Measurements from ENCODE around the gene BYSL.

Gene BYSL

DNA sequence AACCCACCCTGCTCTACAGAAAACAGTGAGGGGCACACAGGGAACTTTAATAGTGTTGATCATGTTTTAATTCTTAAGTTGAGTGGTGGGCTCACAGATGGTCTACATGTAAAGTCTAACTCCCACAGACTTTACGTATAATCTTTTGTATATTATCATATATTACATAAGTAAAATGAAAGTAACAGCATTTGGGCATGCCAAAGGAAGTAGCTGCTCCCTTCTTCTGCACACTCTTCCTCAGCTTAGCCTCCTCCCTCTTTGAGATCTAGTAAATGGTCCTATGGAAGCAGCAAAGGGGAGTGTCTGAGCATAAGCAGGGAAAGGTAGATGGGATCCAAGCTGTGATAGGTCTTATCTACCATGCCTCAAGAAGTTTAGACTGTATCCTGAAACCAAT, 11.6 kb upstream of the BYSL start:
- no peak for DNase-seq (ENCODE audit: low read depth)
- no peak overlapping the region for H3K4me3 ChIP-seq (ENCODE audit: low read depth, low read length)

- H3K4me3 ChIP-seq (ENCODE audit: low read depth, low read length) = no peak overlapping the region
- DNase-seq (ENCODE audit: low read depth) = no peak
Measured at GRCh38 chr6:41914343-41914742, 7.0 kb upstream of the BYSL start.

DNA sequence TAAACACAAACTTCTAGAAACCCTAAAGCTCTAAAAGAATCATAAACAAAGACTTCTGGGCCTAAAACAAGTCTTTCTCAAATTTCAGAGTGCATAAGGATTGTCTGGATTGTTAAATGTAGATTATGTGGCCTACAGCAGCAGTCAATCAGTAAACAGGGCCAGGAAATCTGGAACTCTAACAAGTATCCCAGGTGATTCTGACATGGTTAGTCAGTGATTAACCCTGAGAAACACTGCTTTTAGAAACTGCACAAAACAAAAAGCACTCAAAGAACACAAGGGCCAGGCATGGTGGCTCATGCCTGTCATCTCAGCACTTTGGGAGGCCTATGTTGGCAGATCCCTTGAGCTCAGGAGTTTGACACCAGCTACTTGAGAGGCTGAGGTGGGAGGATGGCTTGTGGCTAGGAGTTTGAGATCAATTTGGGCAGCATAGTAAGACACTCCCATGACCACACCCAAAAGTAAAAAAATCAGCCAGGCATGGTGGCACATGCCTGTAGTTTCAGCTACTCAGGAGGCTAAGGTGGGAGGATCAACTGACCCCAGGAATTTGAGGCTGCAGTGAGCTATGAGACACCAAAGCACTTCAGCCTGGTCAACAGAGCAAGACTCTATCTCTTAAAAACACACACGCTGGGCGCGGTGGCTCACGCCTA, 6.3 kb upstream of the BYSL start:
- no peak for DNase-seq (ENCODE audit: low read depth)
- no peak overlapping the region for H3K4me3 ChIP-seq (ENCODE audit: low read depth, low read length)

- H3K4me3 ChIP-seq (ENCODE audit: low read depth, low read length) = no peak overlapping the region
- peak; percentile 76 for DNase-seq (ENCODE audit: low read depth)
Measured at GRCh38 chr6:41917528-41917927, 3.8 kb upstream of the BYSL start.

DNA sequence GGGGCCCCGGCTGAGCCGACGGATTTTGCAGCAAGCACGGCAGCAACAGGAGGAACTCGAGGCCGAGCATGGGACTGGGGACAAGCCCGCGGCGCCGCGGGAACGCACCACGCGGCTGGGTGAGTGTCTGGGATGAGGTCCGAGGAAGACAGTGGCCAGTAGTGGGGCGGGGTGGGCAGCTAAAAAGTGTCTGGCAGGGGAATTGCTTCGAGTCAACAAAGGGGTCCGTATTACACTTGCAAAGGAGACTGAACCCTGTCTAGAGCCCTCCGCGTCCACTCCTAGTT, 356 bp downstream of the BYSL start:
- peak overlapping the region; percentile 95 for H3K4me3 ChIP-seq (ENCODE audit: low read depth, low read length)
- no peak for DNase-seq (ENCODE audit: low read depth)

GRCh38 chr6:41922154-41922553, 855 bp downstream of the BYSL start:
- peak overlapping the region; percentile 95 for H3K4me3 ChIP-seq (ENCODE audit: low read depth, low read length)
- no peak for DNase-seq (ENCODE audit: low read depth)

- no peak for DNase-seq (ENCODE audit: low read depth)
- H3K4me3 ChIP-seq (ENCODE audit: low read depth, low read length) = no peak overlapping the region
Measured at GRCh38 chr6:41927253-41927652, 6.0 kb downstream of the BYSL start.

DNA sequence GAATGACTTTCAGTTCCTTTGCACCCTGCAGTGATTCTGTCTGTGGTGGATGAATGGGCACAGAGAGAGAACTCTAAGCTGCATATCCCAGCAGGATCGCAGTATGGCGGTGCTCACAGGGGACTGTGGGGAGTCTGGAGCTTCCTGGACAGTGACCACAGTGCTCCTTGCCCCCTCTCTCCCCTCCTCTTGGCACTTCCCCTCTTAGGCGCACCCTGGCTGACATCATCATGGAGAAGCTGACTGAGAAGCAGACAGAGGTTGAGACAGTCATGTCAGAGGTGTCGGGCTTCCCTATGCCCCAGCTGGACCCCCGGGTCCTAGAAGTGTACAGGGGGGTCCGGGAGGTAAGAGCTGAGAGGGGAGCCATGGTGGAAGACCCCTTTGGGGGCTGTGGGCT, 8.6 kb downstream of the BYSL start:
- DNase-seq (ENCODE audit: low read depth) = no peak
- H3K4me3 ChIP-seq (ENCODE audit: low read depth, low read length) = no peak overlapping the region

GRCh38 chr6:41931792-41932191, 10.5 kb downstream of the BYSL start:
- no peak overlapping the region for H3K4me3 ChIP-seq (ENCODE audit: low read depth, low read length)
- DNase-seq (ENCODE audit: low read depth) = no peak

DNA sequence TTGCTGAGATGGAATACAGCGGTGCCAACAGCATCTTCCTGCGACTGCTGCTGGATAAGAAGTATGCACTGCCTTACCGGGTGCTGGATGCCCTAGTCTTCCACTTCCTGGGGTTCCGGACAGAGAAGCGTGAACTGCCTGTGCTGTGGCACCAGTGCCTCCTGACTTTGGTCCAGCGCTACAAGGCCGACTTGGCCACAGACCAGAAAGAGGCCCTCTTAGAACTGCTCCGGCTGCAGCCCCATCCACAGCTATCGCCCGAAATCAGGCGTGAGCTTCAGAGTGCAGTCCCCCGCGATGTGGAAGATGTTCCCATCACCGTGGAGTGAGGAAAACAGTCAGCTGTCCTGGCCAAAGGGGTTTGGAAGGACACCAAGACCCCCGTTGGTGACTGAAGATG, 11.1 kb downstream of the BYSL start:
- no peak for DNase-seq (ENCODE audit: low read depth)
- H3K4me3 ChIP-seq (ENCODE audit: low read depth, low read length) = no peak overlapping the region

DNA sequence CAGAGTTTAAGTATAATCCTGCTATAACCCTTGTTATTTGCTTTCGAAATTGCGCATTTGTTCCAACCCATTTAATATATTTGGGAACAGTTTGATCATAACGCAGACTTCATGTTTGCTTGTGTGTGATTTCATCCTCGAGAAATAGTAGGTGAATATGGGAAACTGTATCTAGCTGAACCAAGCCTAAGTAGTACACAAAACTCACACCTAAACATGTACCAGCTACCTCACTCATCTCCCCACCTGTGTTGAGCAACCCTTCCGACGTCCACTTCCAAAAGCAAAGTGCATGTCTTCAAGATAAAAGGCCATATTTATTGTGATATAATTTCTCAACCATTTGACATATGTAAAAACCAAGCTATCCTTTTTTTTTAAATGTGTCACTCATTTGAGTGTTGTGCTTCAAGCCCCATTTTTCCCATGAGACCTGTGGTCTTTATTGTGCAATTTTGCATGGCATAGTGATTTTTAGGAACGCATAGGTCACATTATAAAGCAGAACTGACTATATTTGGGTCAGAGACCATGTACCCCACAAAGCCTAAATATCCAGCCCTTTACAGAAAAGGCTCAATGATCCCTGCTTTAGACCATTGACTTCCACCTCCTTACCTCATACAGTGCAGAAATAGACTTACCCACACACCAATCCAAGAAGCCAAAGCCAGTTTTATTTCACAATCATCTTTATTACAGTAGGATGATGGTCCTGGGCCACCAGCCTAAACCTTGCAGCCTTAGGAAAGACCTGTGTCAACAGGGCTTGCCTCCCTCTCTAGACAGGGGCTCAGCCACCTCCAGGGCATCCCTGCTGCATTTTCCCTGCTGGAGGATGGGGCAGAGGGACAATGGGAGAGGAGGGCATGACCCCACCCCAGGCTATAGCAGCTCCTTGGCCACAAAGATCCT, 13.2 kb downstream of the BYSL start:
- DNase-seq (ENCODE audit: low read depth) = no peak
- no peak overlapping the region for H3K4me3 ChIP-seq (ENCODE audit: low read depth, low read length)

DNA sequence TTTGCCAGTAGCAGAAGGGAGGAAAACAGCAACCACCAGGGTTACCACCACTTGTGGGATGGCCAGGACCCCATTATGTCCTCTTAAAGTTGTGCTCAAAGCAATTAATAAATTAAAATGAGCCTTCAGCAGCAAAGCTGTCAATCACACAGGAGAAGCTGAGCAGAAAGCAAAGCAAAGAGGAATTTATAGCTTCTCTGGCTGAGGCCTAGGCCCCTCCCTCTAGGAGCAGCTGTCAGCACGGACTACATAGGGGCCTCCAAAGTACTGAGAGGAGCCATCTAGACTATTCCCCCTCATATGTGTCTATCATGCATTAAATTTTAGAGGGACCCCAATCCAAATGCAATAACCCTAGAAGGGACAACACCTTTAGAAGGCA, 13.9 kb downstream of the BYSL start:
- DNase-seq (ENCODE audit: low read depth) = no peak
- no peak overlapping the region for H3K4me3 ChIP-seq (ENCODE audit: low read depth, low read length)

- H3K4me3 ChIP-seq (ENCODE audit: low read depth, low read length) = no peak overlapping the region
- DNase-seq (ENCODE audit: low read depth) = no peak
Measured at GRCh38 chr6:41935685-41936072, 14.4 kb downstream of the BYSL start.

GRCh38 chr6:41936073-41936837, 15.0 kb downstream of the BYSL start:
- peak; percentile 65 for DNase-seq (ENCODE audit: low read depth)
- H3K4me3 ChIP-seq (ENCODE audit: low read depth, low read length) = no peak overlapping the region

DNA sequence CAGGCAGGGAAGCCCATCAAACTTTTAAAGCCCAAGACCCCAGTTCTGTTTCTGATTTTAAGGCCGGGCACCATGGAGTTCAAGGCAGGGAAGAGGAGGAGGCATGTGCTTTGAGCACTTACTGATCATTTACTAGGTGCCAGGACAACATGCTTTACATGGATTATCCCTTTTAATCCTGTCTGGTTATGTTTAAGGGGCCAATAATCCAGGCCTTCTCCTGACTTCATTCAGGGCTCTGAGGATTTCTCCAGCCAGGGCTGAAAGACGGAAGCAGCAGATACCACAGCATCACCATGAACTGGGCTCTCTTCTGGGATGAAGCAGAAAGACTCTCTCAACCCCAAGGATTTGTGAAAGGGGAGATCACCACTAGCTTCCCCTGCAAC, 16.2 kb downstream of the BYSL start:
- DNase-seq (ENCODE audit: low read depth) = no peak
- H3K4me3 ChIP-seq (ENCODE audit: low read depth, low read length) = no peak overlapping the region

DNA sequence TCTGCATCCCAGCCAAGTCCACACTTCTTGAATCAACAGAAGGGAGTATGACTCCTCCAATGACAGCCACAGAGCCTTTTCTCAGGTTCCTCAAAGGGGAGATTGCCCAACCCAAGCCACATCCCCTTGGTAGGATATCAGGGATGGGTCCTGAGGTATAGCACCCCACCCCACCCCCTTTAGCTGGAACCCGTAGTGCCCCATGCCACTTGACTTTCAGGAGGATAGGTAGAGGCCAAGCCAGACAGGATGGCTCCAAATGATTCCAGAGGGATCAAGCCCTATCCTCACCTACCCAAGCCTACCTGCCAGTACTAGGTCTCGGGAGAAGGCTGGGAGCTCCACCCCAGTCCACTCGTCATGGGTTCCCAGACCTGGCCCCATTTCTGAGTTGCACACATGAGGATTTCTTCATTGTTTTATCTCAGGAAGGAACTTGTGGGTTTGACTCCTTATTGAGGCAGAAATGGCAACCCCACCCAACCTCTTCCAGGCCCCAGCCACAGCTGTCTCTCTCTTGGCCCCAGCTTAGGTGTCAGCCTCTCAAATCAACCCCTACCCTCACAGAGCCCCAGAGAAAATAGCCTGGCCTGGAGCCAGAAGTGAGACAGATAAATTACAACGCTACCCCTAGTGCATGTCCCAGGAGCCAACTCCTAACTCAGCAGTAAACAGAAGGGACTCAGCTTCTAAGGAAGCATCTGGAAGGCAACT, 16.7 kb downstream of the BYSL start:
- H3K4me3 ChIP-seq (ENCODE audit: low read depth, low read length) = peak overlapping the region; percentile 97
- DNase-seq (ENCODE audit: low read depth) = no peak

DNA sequence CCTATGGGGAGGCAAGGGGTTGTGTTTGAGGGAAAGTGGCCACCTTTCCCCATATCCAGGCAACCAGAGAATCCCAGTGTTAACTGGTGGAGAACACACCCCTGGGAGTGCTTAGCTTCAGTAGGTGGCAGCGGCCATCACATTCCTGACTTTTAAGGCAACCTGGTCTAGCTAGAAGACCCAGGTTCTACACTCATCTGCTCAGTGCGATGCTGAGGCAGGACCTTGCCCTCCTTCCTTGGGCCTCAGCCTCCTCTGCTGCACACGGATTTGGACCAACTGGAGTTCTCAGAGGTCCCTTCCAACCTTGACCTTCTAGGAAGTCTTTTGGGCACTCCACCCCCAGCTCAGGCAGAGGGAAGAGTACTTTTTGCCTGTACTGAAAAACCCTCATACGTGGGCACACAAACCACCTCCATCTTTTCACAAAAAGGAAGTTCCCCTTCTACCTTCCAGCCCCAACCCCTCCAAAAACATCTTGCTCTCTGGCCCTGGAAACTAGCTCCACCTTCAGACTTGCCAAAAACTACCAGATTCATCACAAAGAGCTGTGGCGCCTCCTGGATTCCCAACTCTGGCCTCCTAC, 17.4 kb downstream of the BYSL start:
- DNase-seq (ENCODE audit: low read depth) = no peak
- H3K4me3 ChIP-seq (ENCODE audit: low read depth, low read length) = peak overlapping the region; percentile 97

DNA sequence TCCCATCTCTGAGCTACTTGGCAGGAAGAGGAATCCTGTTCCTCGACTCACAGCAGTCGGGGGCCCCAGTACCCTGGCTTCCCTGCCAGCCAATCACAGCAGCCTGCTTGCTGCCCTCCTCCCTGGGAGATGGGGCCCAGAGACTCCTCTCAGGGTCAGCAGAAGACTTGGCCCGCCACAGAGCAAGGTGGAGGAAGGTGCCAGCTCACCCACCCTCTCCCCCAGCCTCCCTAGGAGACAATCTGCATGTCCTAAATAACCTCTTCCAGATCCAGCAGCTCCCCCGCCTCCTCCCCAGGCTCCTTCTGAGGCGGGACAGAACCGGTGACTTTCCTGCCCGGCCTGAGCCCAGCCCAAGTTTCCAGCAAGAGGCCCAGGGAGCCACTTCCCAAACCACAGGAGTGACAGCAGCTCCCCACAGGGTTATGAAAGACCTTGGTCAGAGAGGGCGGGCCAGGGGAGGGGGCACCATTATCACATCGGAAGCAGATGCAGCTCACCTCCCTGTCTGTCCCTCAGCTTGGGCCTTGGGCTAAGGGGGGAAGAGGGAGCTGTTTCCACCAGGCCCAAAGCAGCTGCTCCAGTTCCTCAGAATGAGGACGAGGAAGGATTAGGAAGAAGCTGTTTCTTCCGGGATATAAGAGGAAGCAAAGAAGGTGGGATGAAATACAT, 18.0 kb downstream of the BYSL start:
- peak overlapping the region; percentile 97 for H3K4me3 ChIP-seq (ENCODE audit: low read depth, low read length)
- peak; percentile 52 for DNase-seq (ENCODE audit: low read depth)
